SU-DHL-6 (cell line): Measurements from ENCODE around the gene SEC22A.

ENCODE experiments used
- H2AFZ ChIP-seq: fragments of 200-600 bp; sonication (generic); 2 replicates; pipeline ENCODE4 v1.6.1; 2014; ENCODE audit warnings: low read depth, mild to moderate bottlenecking, moderate library complexity, mixed read lengths, antibody characterized with exemption, low read length; ENCODE audit not compliant: severe bottlenecking
- H3F3A ChIP-seq: fragments of 200-600 bp; shearing (Covaris generic); 2 replicates; pipeline ENCODE4 v1.6.0; 2016; ENCODE audit warnings: antibody characterized with exemption, mild to moderate bottlenecking; ENCODE audit not compliant: insufficient read depth
- H3K27ac ChIP-seq: fragments of 200-600 bp; sonication (generic); 2 replicates; pipeline ENCODE4 v1.5.1; 2016; ENCODE audit warnings: low read depth, mild to moderate bottlenecking, low read length, moderate library complexity, mixed read lengths
- H3K27me3 ChIP-seq: fragments of 200-600 bp; sonication (generic), shearing (Covaris generic); 2 replicates; pipeline ENCODE4 v1.6.0; 2014; ENCODE audit warnings: mild to moderate bottlenecking, low read length
- H3K36me3 ChIP-seq: fragments of 200-600 bp; sonication (generic); 2 replicates; pipeline ENCODE4 v1.6.1; 2014; ENCODE audit warnings: mild to moderate bottlenecking, low read length, mixed read lengths
- H3K4me2 ChIP-seq: fragments of 300-600, 200-600 bp; shearing (Covaris generic), sonication (generic); 2 replicates; pipeline ENCODE4 v1.6.0; 2014; ENCODE audit warnings: low read length, low read depth, mild to moderate bottlenecking; ENCODE audit not compliant: poor library complexity, severe bottlenecking
- H3K4me3 ChIP-seq: fragments of 200-600 bp; sonication (generic); 2 replicates; pipeline ENCODE4 v1.5.1; 2014; ENCODE audit warnings: antibody characterized with exemption, low read length, mild to moderate bottlenecking, mixed read lengths; ENCODE audit not compliant: insufficient read depth, poor library complexity, severe bottlenecking
- H3K79me2 ChIP-seq: fragments of 200-600 bp; sonication (generic); 2 replicates; pipeline ENCODE4 v1.6.1; 2014; ENCODE audit warnings: mild to moderate bottlenecking, low read length, moderate library complexity; ENCODE audit not compliant: insufficient read depth
- H3K9ac ChIP-seq: fragments of 200-600 bp; sonication (generic); 2 replicates; pipeline ENCODE4 v1.7.0; 2014; ENCODE audit warnings: mild to moderate bottlenecking, low read length
- H3K9me2 ChIP-seq: fragments of 200-600 bp; sonication (generic); replicated peaks from 2 replicates; pipeline ENCODE4 v1.6.1; 2014; ENCODE audit warnings: low read length; ENCODE audit not compliant: insufficient read depth
- H3K9me3 ChIP-seq: fragments of 200-600 bp; sonication (generic); 2 replicates; pipeline ENCODE4 v1.6.1; 2014; ENCODE audit warnings: low read length, mixed read lengths; ENCODE audit not compliant: insufficient read depth
- H4K20me1 ChIP-seq: fragments of 200-600 bp; sonication (generic); 2 replicates; pipeline ENCODE4 v1.6.1; 2014; ENCODE audit warnings: low read depth, mild to moderate bottlenecking, antibody characterized with exemption, low read length, moderate library complexity, mixed read lengths
- CTCF ChIP-seq: fragments of 200-600 bp; sonication (generic); IDR thresholded peaks from one replicate; pipeline ENCODE4 v1.5.1; 2017; ENCODE audit warnings: antibody characterized with exemption, mild to moderate bottlenecking, low read length, moderate library complexity; ENCODE audit not compliant: insufficient read depth, poor library complexity, severe bottlenecking
- EZH2phosphoT487 ChIP-seq: fragments of 200-600 bp; sonication (generic), shearing (Covaris generic); conservative IDR thresholded peaks from 2 replicates; pipeline ENCODE4 v1.6.1; 2018; ENCODE audit warnings: mild to moderate bottlenecking, antibody characterized with exemption, low read length, moderate library complexity, mixed read lengths

SEC22A gene

GRCh38 chr3:123180791-123181190, 21.0 kb upstream of the SEC22A start:
- H4K20me1 ChIP-seq: no peaks in the 10 kb centered on the region
- no peak overlapping the region for H2AFZ ChIP-seq
- H3K9me3 ChIP-seq: no peaks in the 10 kb centered on the region
- H3K4me3 ChIP-seq: no peak overlapping the region
- H3K9ac ChIP-seq: no peak overlapping the region
- H3K4me2 ChIP-seq: no peak overlapping the region
- H3F3A ChIP-seq: no peaks in the 10 kb centered on the region
- TF ChIP-seq EZH2phosphoT487 (no peak), CTCF (no peak)
- no peaks in the 10 kb centered on the region for H3K9me2 ChIP-seq
- no peaks in the 10 kb centered on the region for H3K36me3 ChIP-seq
- H3K79me2 ChIP-seq: no peaks in the 10 kb centered on the region
- H3K27ac ChIP-seq: no peak overlapping the region
- H3K27me3 ChIP-seq: no peaks in the 10 kb centered on the region

DNA sequence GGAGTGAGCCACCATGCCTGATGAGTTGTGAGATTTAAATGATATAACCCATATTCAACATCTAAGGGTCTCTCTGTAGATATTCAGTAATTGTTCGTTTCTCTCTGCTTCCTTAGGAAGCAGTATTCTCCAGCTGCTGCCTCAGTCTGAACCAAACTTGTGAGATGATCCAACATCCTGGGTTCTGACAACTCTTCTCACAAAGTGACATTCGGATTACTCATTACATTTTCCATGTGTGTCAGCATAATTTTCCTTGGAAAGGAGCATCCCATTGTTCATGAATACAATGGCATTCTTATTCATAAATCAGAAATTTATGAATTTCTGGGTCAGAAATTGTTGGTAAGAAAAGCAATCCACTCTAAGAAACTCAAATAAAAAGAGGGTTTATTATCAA, 15.0 kb upstream of the SEC22A start:
- no peak overlapping the region for H3K9ac ChIP-seq
- no peaks in the 10 kb centered on the region for H3K79me2 ChIP-seq
- no peaks in the 10 kb centered on the region for H4K20me1 ChIP-seq
- no peaks in the 10 kb centered on the region for H3K27me3 ChIP-seq
- no peak overlapping the region for H3K4me3 ChIP-seq
- no peak overlapping the region for H3K27ac ChIP-seq
- no peaks in the 10 kb centered on the region for H3K9me2 ChIP-seq
- TF ChIP-seq EZH2phosphoT487 (no peak), CTCF (no peak)
- H2AFZ ChIP-seq: no peak overlapping the region
- H3F3A ChIP-seq: no peaks in the 10 kb centered on the region
- H3K4me2 ChIP-seq: no peak overlapping the region
- no peaks in the 10 kb centered on the region for H3K36me3 ChIP-seq
- no peaks in the 10 kb centered on the region for H3K9me3 ChIP-seq

DNA sequence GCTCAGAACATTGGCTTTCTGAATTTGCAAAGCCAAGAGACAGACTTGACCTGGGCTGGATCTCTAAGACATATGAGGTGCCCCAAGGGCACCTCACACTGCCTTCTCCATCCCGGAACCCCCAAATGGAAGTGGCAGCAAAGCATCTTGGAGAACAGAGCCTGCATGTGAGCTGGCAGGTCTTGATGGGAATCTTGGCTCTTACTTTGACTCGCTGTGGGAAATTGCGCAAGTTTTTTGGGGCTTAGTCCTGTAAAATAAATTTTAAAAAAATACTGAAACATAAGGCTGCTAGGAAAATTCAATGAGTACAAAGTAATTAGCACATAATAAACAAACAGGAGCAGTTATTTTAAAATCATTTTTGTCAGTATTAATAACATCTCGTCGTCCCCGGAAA, 13.7 kb upstream of the SEC22A start:
- Histone ChIP-seq H3K36me3 (no peaks in the 10 kb centered on the region), H3K9me2 (no peaks in the 10 kb centered on the region), H3K9ac (no peak overlapping the region), H2AFZ (no peak overlapping the region), H3K27ac (no peak overlapping the region), H3K9me3 (no peaks in the 10 kb centered on the region), H3K27me3 (no peaks in the 10 kb centered on the region), H4K20me1 (no peaks in the 10 kb centered on the region), H3K4me3 (no peak overlapping the region), H3K4me2 (no peak overlapping the region), H3F3A (no peaks in the 10 kb centered on the region), H3K79me2 (no peaks in the 10 kb centered on the region)
- TF ChIP-seq CTCF (no peak), EZH2phosphoT487 (no peak)
